Measurements from ENCODE around the gene CD300E. TPM values are rescaled to one million over a fixed set of nuclear protein-coding genes. Genes with fewer than 3 reads are reported as not detected.
A peak's percentile ranks its signal among the peaks of the same experiment; 100 is the strongest.

The CD300E gene
- total and polyA plus RNA-seq, 2 of the 13 experiments (the other 11 are each of a cell fraction or from before 2014, with no cell fraction given) = not detected

DNA sequence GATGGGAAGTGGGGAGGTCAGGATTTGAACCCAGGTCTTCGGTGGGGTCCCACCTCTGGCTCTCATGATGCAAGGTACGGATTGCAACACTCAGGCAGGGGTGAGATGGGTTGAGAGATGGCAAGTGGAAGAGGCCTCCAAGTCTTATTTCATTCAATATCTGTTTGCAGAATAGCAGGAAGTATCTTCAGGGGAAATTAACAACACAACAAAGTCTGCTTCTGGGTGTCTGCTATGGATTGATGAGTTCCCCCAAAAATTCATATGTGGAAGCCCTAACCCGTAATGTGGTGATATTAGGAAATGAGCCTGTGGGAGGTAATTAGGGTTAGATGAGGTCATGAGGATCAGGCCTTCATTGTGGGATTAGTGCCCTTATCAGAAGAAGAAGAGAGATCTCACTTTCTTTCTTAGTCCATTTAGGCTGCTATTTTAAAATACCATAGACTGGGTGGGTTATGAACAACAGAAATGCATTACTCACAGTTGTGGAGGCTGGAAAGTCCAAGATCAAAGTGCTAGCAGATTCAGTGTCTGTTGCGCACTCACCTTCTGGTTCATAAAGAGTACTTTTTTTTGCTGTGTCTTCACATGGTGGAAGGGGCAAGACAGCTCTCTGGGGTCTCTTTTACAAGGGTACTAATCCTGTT, 51.8 kb downstream of the CD300E start (continued):
- TF ChIP-seq, protein P1, sequence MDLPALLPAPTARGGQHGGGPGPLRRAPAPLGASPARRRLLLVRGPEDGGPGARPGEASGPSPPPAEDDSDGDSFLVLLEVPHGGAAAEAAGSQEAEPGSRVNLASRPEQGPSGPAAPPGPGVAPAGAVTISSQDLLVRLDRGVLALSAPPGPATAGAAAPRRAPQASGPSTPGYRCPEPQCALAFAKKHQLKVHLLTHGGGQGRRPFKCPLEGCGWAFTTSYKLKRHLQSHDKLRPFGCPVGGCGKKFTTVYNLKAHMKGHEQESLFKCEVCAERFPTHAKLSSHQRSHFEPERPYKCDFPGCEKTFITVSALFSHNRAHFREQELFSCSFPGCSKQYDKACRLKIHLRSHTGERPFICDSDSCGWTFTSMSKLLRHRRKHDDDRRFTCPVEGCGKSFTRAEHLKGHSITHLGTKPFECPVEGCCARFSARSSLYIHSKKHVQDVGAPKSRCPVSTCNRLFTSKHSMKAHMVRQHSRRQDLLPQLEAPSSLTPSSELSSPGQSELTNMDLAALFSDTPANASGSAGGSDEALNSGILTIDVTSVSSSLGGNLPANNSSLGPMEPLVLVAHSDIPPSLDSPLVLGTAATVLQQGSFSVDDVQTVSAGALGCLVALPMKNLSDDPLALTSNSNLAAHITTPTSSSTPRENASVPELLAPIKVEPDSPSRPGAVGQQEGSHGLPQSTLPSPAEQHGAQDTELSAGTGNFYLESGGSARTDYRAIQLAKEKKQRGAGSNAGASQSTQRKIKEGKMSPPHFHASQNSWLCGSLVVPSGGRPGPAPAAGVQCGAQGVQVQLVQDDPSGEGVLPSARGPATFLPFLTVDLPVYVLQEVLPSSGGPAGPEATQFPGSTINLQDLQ (CRISPR knock-in tag; IDR thresholded peaks at IDR 0.05) = no peak
- TF ChIP-seq ZNF335 (CRISPR knock-in tag; IDR thresholded peaks at IDR 0.05) (no peak), NFYC (CRISPR knock-in tag; IDR thresholded peaks at IDR 0.05) (no peak), ZFP62 (CRISPR knock-in tag; IDR thresholded peaks at IDR 0.05) (no peak), BHLHE40 (IDR thresholded peaks at IDR 0.05; ENCODE audit: low read length) (no peak), ETV5 (CRISPR knock-in tag; IDR thresholded peaks at IDR 0.05; ENCODE audit: borderline replicate concordance) (no peak), ZNF607 (CRISPR knock-in tag; IDR thresholded peaks at IDR 0.05; ENCODE audit: borderline replicate concordance) (no peak), TBL1XR1 (IDR thresholded peaks at IDR 0.05; ENCODE audit: borderline replicate concordance, low read length, partially characterized antibody) (no peak)

DNA sequence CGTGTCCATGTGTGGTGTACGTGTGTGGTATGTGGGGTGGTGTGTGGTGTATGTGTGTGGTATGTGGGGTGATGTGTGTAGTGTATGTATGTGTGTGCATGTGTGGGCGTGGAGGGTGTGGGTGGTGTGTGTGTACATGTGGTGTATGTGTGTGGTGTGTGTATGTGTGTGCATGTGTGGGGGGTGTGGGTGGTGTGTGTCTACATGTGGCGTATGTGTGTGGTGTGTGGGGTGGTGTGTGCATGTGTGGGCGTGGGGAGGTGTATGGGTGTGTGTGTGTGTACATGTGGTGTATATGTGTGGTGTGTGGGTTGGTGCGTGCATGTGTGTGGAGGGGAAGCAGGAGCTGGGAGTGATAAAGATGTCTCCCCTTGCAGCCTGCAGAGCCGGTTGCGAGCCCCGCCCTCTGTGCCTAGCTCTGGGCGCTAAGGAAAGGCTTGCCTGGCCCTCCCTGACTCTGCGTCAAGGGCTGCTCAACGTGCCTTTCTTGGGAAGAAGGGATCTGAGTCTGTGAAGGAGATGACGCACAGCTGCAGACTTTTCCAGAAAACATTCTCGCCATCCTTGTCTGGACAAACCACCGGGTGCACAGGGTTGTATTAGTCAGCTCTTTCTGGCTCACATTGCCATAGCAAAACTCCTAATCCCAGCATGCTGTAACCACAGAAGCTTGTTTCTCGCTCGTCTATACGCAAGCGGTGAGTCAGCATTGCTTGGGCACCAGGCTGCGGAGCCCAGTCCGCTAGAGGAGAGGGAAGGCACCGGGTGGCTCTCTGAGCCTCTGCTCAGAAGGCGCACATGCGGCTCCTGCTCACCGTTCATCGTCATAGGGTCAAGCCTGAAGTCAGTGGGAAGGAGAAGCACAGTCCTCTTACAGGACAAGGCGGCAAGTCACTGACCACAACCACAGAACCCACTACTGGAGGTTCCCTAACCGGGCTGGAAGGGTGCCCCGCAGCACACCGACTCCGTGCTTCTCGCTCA, 54.2 kb downstream of the CD300E start:
- H3K27ac ChIP-seq (ENCODE audit: extremely low read length, insufficient read depth, low read length) = no peak overlapping the region
- ChIA-PET CTCF (ENCODE audit: low intra/inter-chr PET ratio, low total read pairs) (no interaction called here), POLR2A (no interaction called here)
- FAIRE-seq (no peak), DNase-seq (ENCODE audit: low spot score) (no peak), ATAC-seq (peak; percentile 22; the same call in 2 of the 3 replicates)
- H3K9ac ChIP-seq (ENCODE audit: insufficient read depth, low read depth, low read length) = no peak overlapping the region
- 43% methylated on average over 28 of the region's 32 CpGs for WGBS (ENCODE audit: low lambda C conversion rate)
- peaks cover 2 to 30% of the 10 kb centered on the region in 2 experiments for H3K27me3 ChIP-seq (ENCODE audit: control insufficient read depth in 1 of 2, insufficient read depth in 2 of 2, low read length in 2 of 2)
- BruUV-seq (replicated peaks) = no TSS peak
- no peak overlapping the region for H2AFZ ChIP-seq (ENCODE audit: low read length)
- intact Hi-C loops (cut with micrococcal nuclease; ENCODE audit: unreplicated experiment) = no loop called here
- H3K4me3 ChIP-seq (replicated peaks in 1 of 3; ENCODE audit: insufficient read depth in 1 of 3, low read depth in 2 of 3, low read length in 3 of 3) = no peak overlapping the region
- no peaks in the 10 kb centered on the region for H3K79me2 ChIP-seq (ENCODE audit: insufficient read depth, low read length)
- H4K20me1 ChIP-seq (ENCODE audit: insufficient read depth, low read length) = no peaks in the 10 kb centered on the region
- no peaks in the 10 kb centered on the region for H3K9me3 ChIP-seq (ENCODE audit: low read length)
- H3K4me2 ChIP-seq (ENCODE audit: low read depth, low read length) = no peak overlapping the region
- in situ Hi-C loops (cut with HindIII; ENCODE audit: extremely low pct_ligation_motif_present, low pct_unique_long_range_greater_than_20kb) = no loop called here
- H3K4me1 ChIP-seq (ENCODE audit: insufficient read depth, low read length) = no peaks in the 10 kb centered on the region
- no peaks in the 10 kb centered on the region for H3K36me3 ChIP-seq (replicated peaks in 1 of 2; ENCODE audit: control insufficient read depth in 1 of 2, insufficient read depth in 2 of 2, low read length in 2 of 2)
- TF ChIP-seq, protein P2, sequence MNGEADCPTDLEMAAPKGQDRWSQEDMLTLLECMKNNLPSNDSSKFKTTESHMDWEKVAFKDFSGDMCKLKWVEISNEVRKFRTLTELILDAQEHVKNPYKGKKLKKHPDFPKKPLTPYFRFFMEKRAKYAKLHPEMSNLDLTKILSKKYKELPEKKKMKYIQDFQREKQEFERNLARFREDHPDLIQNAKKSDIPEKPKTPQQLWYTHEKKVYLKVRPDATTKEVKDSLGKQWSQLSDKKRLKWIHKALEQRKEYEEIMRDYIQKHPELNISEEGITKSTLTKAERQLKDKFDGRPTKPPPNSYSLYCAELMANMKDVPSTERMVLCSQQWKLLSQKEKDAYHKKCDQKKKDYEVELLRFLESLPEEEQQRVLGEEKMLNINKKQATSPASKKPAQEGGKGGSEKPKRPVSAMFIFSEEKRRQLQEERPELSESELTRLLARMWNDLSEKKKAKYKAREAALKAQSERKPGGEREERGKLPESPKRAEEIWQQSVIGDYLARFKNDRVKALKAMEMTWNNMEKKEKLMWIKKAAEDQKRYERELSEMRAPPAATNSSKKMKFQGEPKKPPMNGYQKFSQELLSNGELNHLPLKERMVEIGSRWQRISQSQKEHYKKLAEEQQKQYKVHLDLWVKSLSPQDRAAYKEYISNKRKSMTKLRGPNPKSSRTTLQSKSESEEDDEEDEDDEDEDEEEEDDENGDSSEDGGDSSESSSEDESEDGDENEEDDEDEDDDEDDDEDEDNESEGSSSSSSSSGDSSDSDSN (CRISPR knock-in tag; IDR thresholded peaks at IDR 0.05) = no peak

All from HepG2 (cell line).